ENCODE measurements around the gene ZNF627. TPM values are rescaled to one million over a fixed set of nuclear protein-coding genes. Genes with fewer than 3 reads are reported as not detected.

The ZNF627 gene
- total and polyA plus RNA-seq, 2 of the 8 experiments (the other 6 are each of a cell fraction or from before 2014, with no cell fraction given) = 7.2 to 13.7 TPM

GRCh38 chr19:11642902-11643301 is 45.6 kb downstream of the ZNF627 start:
- Histone ChIP-seq H3K23ac (ENCODE audit: insufficient read length) (no peak overlapping the region), H3K4me3 (ENCODE audit: extremely low read depth in 1 of 4, insufficient read depth in 2 of 4, low read depth in 3 of 4, low read length in 4 of 4) (no peak overlapping the region), H2BK5ac (ENCODE audit: low read depth, low read length) (no peak overlapping the region), H2BK120ac (replicated peaks; ENCODE audit: low read depth, low read length) (no peak overlapping the region), H3K9ac (replicated peaks in 1 of 4; ENCODE audit: extremely low read depth in 1 of 4, low read depth in 3 of 4, low read length in 3 of 4) (no peak overlapping the region), H3K36me3 (ENCODE audit: control insufficient read depth in 2 of 4, insufficient read depth in 4 of 4, low read length in 3 of 4) (no peaks in the 10 kb centered on the region), H3K4ac (replicated peaks; ENCODE audit: insufficient read length, low read depth, low read length) (no peak overlapping the region), H4K5ac (ENCODE audit: insufficient read length, low read depth, low read length) (no peak overlapping the region), H3K4me1 (replicated peaks in 1 of 4; ENCODE audit: control insufficient read depth in 3 of 4, insufficient read depth in 4 of 4, low read length in 3 of 4) (peaks cover 0 to 5% (median under 1%) of the 10 kb centered on the region in 4 experiments; a peak in 3 of 7 replicates), H2AFZ (ENCODE audit: low read length) (no peak overlapping the region), H3K18ac (ENCODE audit: extremely low read depth, low read length) (no peak overlapping the region), H4K20me1 (replicated peaks in 1 of 2; ENCODE audit: control insufficient read depth in 1 of 2, insufficient read depth in 2 of 2, low read length in 2 of 2) (no peaks in the 10 kb centered on the region), H4K91ac (replicated peaks; ENCODE audit: insufficient read length, low read length) (no peak overlapping the region), H3K56ac (replicated peaks; ENCODE audit: insufficient read length, low read depth, low read length) (no peak overlapping the region), H4K8ac (ENCODE audit: extremely low read depth, insufficient read depth, low read length) (no peak overlapping the region), H3K79me1 (ENCODE audit: low read depth, low read length) (no peaks in the 10 kb centered on the region), H3K9me3 (ENCODE audit: insufficient read depth in 2 of 2, low read depth in 1 of 2, low read length in 1 of 2) (no peaks in the 10 kb centered on the region), H3K27me3 (replicated peaks in 1 of 4; ENCODE audit: control insufficient read depth in 3 of 4, extremely low read depth in 1 of 4, insufficient read depth in 3 of 4, low read length in 3 of 4) (no peaks in the 10 kb centered on the region), H3K4me2 (ENCODE audit: insufficient read depth in 1 of 2, low read depth in 2 of 2, low read length in 2 of 2) (no peak overlapping the region), H2BK12ac (ENCODE audit: low read depth, low read length) (no peak overlapping the region), H3K23me2 (ENCODE audit: low read depth, low read length) (no peaks in the 10 kb centered on the region), H2BK20ac (ENCODE audit: low read length) (no peak overlapping the region), H3K27ac (ENCODE audit: low read depth, low read length) (no peak overlapping the region), H2AK5ac (ENCODE audit: low read depth, low read length) (no peak overlapping the region), H3K79me2 (ENCODE audit: control insufficient read depth in 1 of 2, insufficient read depth in 2 of 2, low read length in 2 of 2) (no peaks in the 10 kb centered on the region), H3K14ac (ENCODE audit: insufficient read length) (no peak overlapping the region), H2BK15ac (ENCODE audit: low read length) (no peak overlapping the region)
- DNase-seq (ENCODE audit: low read depth in 1 of 2, low spot score in 2 of 2) = no peak
- ChIA-PET CTCF (ENCODE audit: partially characterized antibody) (interaction anchor here (0.6 to 1.5 kb wide), 3 partner anchors 155 to 1378 kb away, joined by 3 read pairs; partner anchors contain the start of gene ZNF491), POLR2A (ENCODE audit: partially characterized antibody) (no interaction called here)
- 87% methylated on average over 3 of the region's 3 CpGs; no CpG with 5 or more reads in 1 of the 2 experiments for WGBS, 2 experiments (ENCODE audit: extremely low coverage in 1 of 2, insufficient coverage in 1 of 2, insufficient read length in 1 of 2, insufficient replicate concordance in 2 of 2, low coverage in 1 of 2, low lambda C conversion rate in 2 of 2, missing lambda C conversion rate in 1 of 2)
- no peak for FAIRE-seq
- no peak for TF ChIP-seq TAF1 (IDR thresholded peaks at IDR 0.05; ENCODE audit: low read depth, low read length)
- TF ChIP-seq CBX8 (IDR thresholded peaks at IDR 0.05; ENCODE audit: borderline replicate concordance, low read depth, low read length) = no peak
- TF ChIP-seq MAX (IDR thresholded peaks at IDR 0.05) = no peak
- TF ChIP-seq JUND (IDR thresholded peaks at IDR 0.05; ENCODE audit: low read length) = no peak
